ENCODE data around the gene PSMG2.

PSMG2 gene

GRCh38 chr18:12702221-12703095 is at the start of gene PSMG2, which contains the start of gene CEP76:
Gene PSMG2 (plus strand): TSS chr18:12703042. CDS start chr18:12703108, 66 bp downstream.
Gene CEP76 (minus strand): TSS chr18:12702723. CDS start chr18:12702548, 175 bp downstream.
- no peak for DNase-seq

- DNase-seq, result no peak
These were observed 47.9 kb upstream of the PSMG2 start for GRCh38 chr18:12654971-12655370.

- DNase-seq, result no peak
These were observed 46.3 kb upstream of the PSMG2 start for GRCh38 chr18:12656605-12656937.

- DNase-seq, result no peak
These were observed 45.7 kb upstream of the PSMG2 start for GRCh38 chr18:12656938-12657683.

- no peak for DNase-seq
These were observed 45.0 kb upstream of the PSMG2 start, which contains the start of gene SPIRE1 for GRCh38 chr18:12657684-12658425. Gene SPIRE1 (minus strand): TSS chr18:12658107. CDS start chr18:12657866, 241 bp downstream.

GRCh38 chr18:12658426-12659138 is 44.3 kb upstream of the PSMG2 start:
- no peak for DNase-seq

- peak; percentile 16 for DNase-seq
These were observed 42.8 kb upstream of the PSMG2 start for GRCh38 chr18:12659904-12660605.

GRCh38 chr18:12668041-12668440 is 34.8 kb upstream of the PSMG2 start:
- no peak for DNase-seq

GRCh38 chr18:12679183-12679786 is 23.6 kb upstream of the PSMG2 start:
- no peak for DNase-seq

- DNase-seq, result no peak
These were observed 16.7 kb upstream of the PSMG2 start for GRCh38 chr18:12686100-12686499.

GRCh38 chr18:12689256-12689850 is 13.5 kb upstream of the PSMG2 start:
- DNase-seq, result no peak

- no peak for DNase-seq
These were observed 10.6 kb upstream of the PSMG2 start for GRCh38 chr18:12692206-12692605.

- no peak for DNase-seq
These were observed 8.8 kb upstream of the PSMG2 start for GRCh38 chr18:12694032-12694431.

- no peak for DNase-seq
These were observed 3.1 kb upstream of the PSMG2 start for GRCh38 chr18:12699747-12700146.

- no peak for DNase-seq
These were observed 1.7 kb upstream of the PSMG2 start for GRCh38 chr18:12701161-12701560.

- no peak for DNase-seq
These were observed 290 bp downstream of the PSMG2 start for GRCh38 chr18:12703096-12703567.

GRCh38 chr18:12703664-12704063 is 822 bp downstream of the PSMG2 start:
- no peak for DNase-seq

GRCh38 chr18:12711446-12711845 is 8.6 kb downstream of the PSMG2 start:
- DNase-seq, result no peak

- DNase-seq, result no peak
These were observed 18.8 kb downstream of the PSMG2 start for GRCh38 chr18:12721495-12722275.

GRCh38 chr18:12722731-12723130 is 19.9 kb downstream of the PSMG2 start:
- no peak for DNase-seq
